DOHH2 (cell line): ENCODE data around the gene SEZ6.

ENCODE experiments used
- H3F3A ChIP-seq: fragments of 200-600 bp; sonication (generic), shearing (Covaris generic); 2 replicates; pipeline ENCODE4 v1.6.0; 2016; ENCODE audit warnings: antibody characterized with exemption, mild to moderate bottlenecking; ENCODE audit not compliant: control insufficient read depth, insufficient read depth
- H3K27ac ChIP-seq: fragments of 200-600 bp; sonication (generic); 2 replicates; pipeline ENCODE4 v1.5.1; 2014; ENCODE audit warnings: low read depth, mild to moderate bottlenecking, low read length, moderate library complexity
- H3K27me3 ChIP-seq: fragments of 200-600 bp; sonication (generic); 2 replicates; pipeline ENCODE4 v1.6.1; 2014; ENCODE audit warnings: mild to moderate bottlenecking, low read length, mixed read lengths; ENCODE audit not compliant: control insufficient read depth
- H3K36me3 ChIP-seq: fragments of 200-600 bp; sonication (generic); 2 replicates; pipeline ENCODE4 v1.6.1; 2014; ENCODE audit warnings: mild to moderate bottlenecking, low read length, moderate library complexity, mixed read lengths; ENCODE audit not compliant: control insufficient read depth
- H3K4me1 ChIP-seq: fragments of 200-600 bp; sonication (generic); 2 replicates; pipeline ENCODE4 v1.6.1; 2014; ENCODE audit warnings: mild to moderate bottlenecking, low read length, mixed read lengths; ENCODE audit not compliant: control insufficient read depth
- H3K4me2 ChIP-seq: fragments of 200-600 bp; sonication (generic); 2 replicates; pipeline ENCODE4 v1.6.0; 2014; ENCODE audit warnings: mild to moderate bottlenecking, low read length, moderate library complexity
- H3K4me3 ChIP-seq: fragments of 200-600 bp; sonication (generic); 2 replicates; pipeline ENCODE4 v1.5.1; 2014; ENCODE audit warnings: mild to moderate bottlenecking, low read length, mixed read lengths
- H3K79me2 ChIP-seq: fragments of 200-600 bp; sonication (generic); 2 replicates; pipeline ENCODE4 v1.6.1; 2014; ENCODE audit warnings: mild to moderate bottlenecking, low read length, mixed read lengths; ENCODE audit not compliant: control insufficient read depth
- H3K9me2 ChIP-seq: fragments of 200-600 bp; sonication (generic); replicated peaks from 2 replicates; pipeline ENCODE4 v1.6.1; 2014; ENCODE audit warnings: mild to moderate bottlenecking, low read length, mixed read lengths; ENCODE audit not compliant: control insufficient read depth
- H3K9me3 ChIP-seq: fragments of 200-600 bp; sonication (generic); 2 replicates; pipeline ENCODE4 v1.6.1; 2014; ENCODE audit warnings: antibody characterized with exemption, low read length, mixed read lengths; ENCODE audit not compliant: control insufficient read depth, insufficient read depth
- H4K20me1 ChIP-seq: fragments of 200-600 bp; sonication (generic); 2 replicates; pipeline ENCODE4 v1.6.0; 2014; ENCODE audit warnings: low read depth, mild to moderate bottlenecking, antibody characterized with exemption, low read length, moderate library complexity; ENCODE audit not compliant: control insufficient read depth, insufficient read depth
- EZH2phosphoT487 ChIP-seq: fragments of 200-600 bp; sonication (generic); IDR thresholded peaks from 2 replicates; pipeline ENCODE4 v1.6.1; 2017; ENCODE audit warnings: borderline replicate concordance, mild to moderate bottlenecking, antibody characterized with exemption, low read length, moderate library complexity, mixed read lengths
- TF ChIP-seq, protein P1 (sequence below): fragments of 200-600 bp; sonication (generic); IDR thresholded peaks from one replicate; pipeline ENCODE4 v1.5.1; 2014; ENCODE audit warnings: antibody characterized with exemption, mild to moderate bottlenecking, low read depth, low read length; ENCODE audit not compliant: poor library complexity, severe bottlenecking

Gene SEZ6

DNA sequence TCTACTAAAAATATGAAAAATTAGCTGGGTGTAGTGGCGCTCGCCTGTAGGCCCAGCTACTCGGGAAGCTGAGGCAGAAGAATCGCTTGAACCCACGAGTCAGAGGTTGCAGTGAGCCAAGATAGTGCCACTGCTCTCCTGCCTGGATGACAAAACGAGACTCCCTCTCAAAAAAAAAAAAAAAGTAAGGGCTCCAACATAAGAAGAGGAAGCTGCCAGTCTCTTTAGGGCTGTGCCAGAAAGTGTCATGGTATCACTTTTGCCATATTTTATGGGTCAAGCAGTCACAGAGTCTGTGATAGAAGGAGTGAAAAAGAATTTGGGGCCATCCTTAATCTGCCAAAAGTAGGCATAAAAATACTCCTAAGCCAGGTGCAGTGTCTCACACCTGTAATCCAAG lies 35.7 kb upstream of the SEZ6 start:
- Histone ChIP-seq H3K27ac (no peak overlapping the region), H3K9me3 (no peaks in the 10 kb centered on the region), H3K79me2 (no peaks in the 10 kb centered on the region), H3F3A (no peaks in the 10 kb centered on the region), H3K36me3 (no peaks in the 10 kb centered on the region), H3K4me3 (no peak overlapping the region), H3K27me3 (peaks cover 5% of the 10 kb centered on the region), H4K20me1 (no peaks in the 10 kb centered on the region), H3K4me1 (peaks cover 12% of the 10 kb centered on the region), H3K9me2 (no peaks in the 10 kb centered on the region), H3K4me2 (no peak overlapping the region)
- TF ChIP-seq, protein P1, sequence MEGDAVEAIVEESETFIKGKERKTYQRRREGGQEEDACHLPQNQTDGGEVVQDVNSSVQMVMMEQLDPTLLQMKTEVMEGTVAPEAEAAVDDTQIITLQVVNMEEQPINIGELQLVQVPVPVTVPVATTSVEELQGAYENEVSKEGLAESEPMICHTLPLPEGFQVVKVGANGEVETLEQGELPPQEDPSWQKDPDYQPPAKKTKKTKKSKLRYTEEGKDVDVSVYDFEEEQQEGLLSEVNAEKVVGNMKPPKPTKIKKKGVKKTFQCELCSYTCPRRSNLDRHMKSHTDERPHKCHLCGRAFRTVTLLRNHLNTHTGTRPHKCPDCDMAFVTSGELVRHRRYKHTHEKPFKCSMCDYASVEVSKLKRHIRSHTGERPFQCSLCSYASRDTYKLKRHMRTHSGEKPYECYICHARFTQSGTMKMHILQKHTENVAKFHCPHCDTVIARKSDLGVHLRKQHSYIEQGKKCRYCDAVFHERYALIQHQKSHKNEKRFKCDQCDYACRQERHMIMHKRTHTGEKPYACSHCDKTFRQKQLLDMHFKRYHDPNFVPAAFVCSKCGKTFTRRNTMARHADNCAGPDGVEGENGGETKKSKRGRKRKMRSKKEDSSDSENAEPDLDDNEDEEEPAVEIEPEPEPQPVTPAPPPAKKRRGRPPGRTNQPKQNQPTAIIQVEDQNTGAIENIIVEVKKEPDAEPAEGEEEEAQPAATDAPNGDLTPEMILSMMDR: no peak
- no peak for TF ChIP-seq EZH2phosphoT487

DNA sequence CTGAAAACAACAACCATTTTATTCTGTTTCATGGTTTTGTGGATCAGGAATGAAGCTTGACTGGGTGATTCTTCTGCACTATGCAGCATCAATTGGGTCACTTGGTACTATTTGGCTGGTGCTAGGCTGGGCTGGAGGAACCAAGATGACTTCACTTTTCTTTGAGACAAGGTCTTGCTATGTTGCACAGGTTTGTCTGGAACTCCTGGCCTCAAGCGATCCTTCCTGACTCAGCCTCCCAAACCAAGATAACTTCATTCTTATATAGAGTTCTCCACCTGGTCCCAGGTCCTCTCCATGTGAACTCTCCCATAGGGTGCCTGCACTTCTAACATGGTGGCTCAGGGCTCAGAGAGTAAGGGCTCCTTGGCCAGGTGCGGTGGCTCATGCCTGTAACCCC lies 35.3 kb upstream of the SEZ6 start:
- Histone ChIP-seq H3K9me3 (no peaks in the 10 kb centered on the region), H3K36me3 (no peaks in the 10 kb centered on the region), H4K20me1 (no peaks in the 10 kb centered on the region), H3K27ac (no peak overlapping the region), H3K79me2 (no peaks in the 10 kb centered on the region), H3K4me1 (peaks cover 12% of the 10 kb centered on the region), H3K4me2 (no peak overlapping the region), H3K4me3 (no peak overlapping the region), H3K9me2 (no peaks in the 10 kb centered on the region), H3K27me3 (peaks cover 9% of the 10 kb centered on the region), H3F3A (no peaks in the 10 kb centered on the region)
- TF ChIP-seq EZH2phosphoT487: no peak
- TF ChIP-seq, protein P1: no peak

DNA sequence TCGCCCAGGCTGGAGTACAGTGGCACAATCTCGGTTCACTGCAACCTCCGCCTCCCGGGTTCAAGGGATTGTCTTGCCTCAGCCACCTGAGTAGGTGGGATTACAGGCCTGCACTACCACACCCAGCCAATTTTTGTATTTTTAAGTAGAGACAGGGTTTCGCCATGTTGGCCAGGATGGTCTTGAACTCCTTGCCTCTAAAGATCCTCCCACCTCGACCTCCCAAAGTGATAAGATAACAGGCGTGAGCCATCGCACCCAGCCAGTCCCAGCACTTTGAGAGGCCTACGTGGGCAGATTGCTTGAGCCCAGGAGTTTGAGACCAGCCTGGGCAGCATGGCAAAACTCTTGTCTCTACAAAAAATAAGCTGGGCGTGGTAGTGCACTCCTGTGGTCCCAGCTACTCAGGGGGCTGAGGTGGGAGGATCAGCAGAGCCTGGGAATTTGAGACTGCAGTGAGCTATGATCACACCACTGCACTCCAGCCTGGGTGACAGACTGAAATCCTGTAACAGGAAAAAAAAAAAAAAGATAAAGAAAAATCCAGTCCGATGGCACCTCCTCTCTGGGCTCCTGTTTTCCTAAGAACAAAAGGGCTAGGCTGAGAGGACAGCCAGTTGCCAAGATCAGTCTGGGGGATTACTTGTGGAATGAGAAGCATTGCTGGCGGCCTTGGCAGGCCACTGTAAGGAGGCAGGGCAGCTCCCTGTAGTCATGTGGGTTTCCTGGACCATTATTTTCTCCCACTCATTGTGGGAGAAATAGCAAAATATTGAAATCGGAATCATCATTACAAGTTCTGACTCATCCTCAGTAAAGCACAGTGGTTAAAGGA lies 34.1 kb upstream of the SEZ6 start:
- no peak for TF ChIP-seq EZH2phosphoT487
- TF ChIP-seq, protein P1: no peak
- H3K9me3 ChIP-seq: peaks cover 5% of the 10 kb centered on the region; the same call in 1 of the 2 replicates
- H3K9me2 ChIP-seq: no peaks in the 10 kb centered on the region
- H3K27ac ChIP-seq: no peak overlapping the region
- no peaks in the 10 kb centered on the region for H3F3A ChIP-seq
- no peak overlapping the region for H3K4me2 ChIP-seq
- no peaks in the 10 kb centered on the region for H3K36me3 ChIP-seq
- peaks cover 12% of the 10 kb centered on the region for H3K4me1 ChIP-seq
- H3K27me3 ChIP-seq: peaks cover 17% of the 10 kb centered on the region
- no peaks in the 10 kb centered on the region for H4K20me1 ChIP-seq
- no peak overlapping the region for H3K4me3 ChIP-seq
- H3K79me2 ChIP-seq: no peaks in the 10 kb centered on the region
